Measurements from ENCODE around the gene ZNF483. TPM values are rescaled to one million over a fixed set of nuclear protein-coding genes. Genes with fewer than 3 reads are reported as not detected.
"Not testable (repeated sequence)": the region's sequence is repeated elsewhere in the genome, so short reads cannot be mapped to it uniquely, and the experiment has no call there.

ZNF483 gene
- total RNA-seq, 1 experiment from 2014 or later = 0.19 TPM

DNA sequence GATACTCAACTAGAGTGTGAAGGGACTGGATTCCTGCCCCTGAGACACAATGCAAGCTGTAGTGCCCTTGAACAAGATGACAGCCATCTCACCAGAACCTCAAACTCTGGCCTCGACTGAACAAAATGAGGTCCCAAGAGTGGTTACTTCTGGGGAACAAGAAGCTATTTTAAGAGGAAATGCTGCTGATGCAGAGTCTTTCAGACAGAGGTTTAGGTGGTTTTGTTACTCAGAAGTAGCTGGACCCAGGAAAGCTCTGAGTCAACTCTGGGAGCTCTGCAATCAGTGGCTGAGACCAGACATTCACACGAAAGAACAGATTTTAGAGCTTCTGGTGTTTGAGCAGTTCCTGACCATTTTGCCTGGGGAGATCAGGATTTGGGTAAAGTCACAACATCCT lies 2.4 kb downstream of the ZNF483 start:
- no peaks in the 10 kb centered on the region for H3K9me2 ChIP-seq (replicated peaks; ENCODE audit: insufficient read depth, low read length)
- no peaks in the 10 kb centered on the region for H3K36me3 ChIP-seq (ENCODE audit: insufficient read depth, low read length)
- H3K4me3 ChIP-seq (ENCODE audit: low read length) = no peak overlapping the region
- no peak overlapping the region for H2AFZ ChIP-seq (ENCODE audit: low read length)
- H3K27ac ChIP-seq (ENCODE audit: low read length) = no peak overlapping the region
- H3K9ac ChIP-seq (ENCODE audit: low read length) = no peak overlapping the region
- H4K20me1 ChIP-seq (ENCODE audit: insufficient read depth, low read depth, low read length) = no peaks in the 10 kb centered on the region
- H3K9me3 ChIP-seq (ENCODE audit: low read length) = no peaks in the 10 kb centered on the region
- H3K27me3 ChIP-seq (ENCODE audit: low read length) = no peaks in the 10 kb centered on the region
- no peaks in the 10 kb centered on the region for H3K79me2 ChIP-seq (ENCODE audit: low read length)
- H3K4me1 ChIP-seq (ENCODE audit: low read length) = no peaks in the 10 kb centered on the region
- DNase-seq = no peak
- H3K4me2 ChIP-seq (ENCODE audit: low read depth, low read length, poor library complexity, severe bottlenecking) = no peak overlapping the region

DNA sequence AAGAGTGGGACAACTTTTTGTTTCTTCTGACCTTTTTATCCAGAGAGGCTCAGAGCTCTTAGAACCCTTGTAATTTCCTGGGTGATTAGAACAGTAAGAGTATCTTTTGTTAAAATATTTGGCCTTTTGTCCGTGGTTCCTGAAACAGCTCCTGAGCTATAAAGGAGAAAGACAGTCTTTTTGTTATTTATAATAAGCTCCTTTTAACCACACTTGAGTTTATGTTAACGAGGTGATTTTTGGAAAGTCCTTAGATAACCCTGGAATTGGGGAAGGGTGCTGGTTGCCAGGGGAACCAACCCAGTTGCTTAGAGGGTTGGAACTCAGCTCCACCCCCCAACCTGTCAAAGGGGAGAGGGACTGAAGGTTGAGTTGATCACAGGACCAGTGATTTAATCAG lies 4.8 kb downstream of the ZNF483 start:
- Histone ChIP-seq H3K4me3 (ENCODE audit: low read length) (no peak overlapping the region), H3K4me2 (ENCODE audit: low read depth, low read length, poor library complexity, severe bottlenecking) (no peak overlapping the region), H3K36me3 (ENCODE audit: insufficient read depth, low read length) (no peaks in the 10 kb centered on the region), H3K9me3 (ENCODE audit: low read length) (no peaks in the 10 kb centered on the region), H4K20me1 (ENCODE audit: insufficient read depth, low read depth, low read length) (no peaks in the 10 kb centered on the region), H3K4me1 (ENCODE audit: low read length) (no peaks in the 10 kb centered on the region), H2AFZ (ENCODE audit: low read length) (no peak overlapping the region), H3K27ac (ENCODE audit: low read length) (no peak overlapping the region), H3K9ac (ENCODE audit: low read length) (no peak overlapping the region), H3K9me2 (replicated peaks; ENCODE audit: insufficient read depth, low read length) (no peaks in the 10 kb centered on the region), H3K79me2 (ENCODE audit: low read length) (no peaks in the 10 kb centered on the region), H3K27me3 (ENCODE audit: low read length) (no peaks in the 10 kb centered on the region)
- no peak for DNase-seq

DNA sequence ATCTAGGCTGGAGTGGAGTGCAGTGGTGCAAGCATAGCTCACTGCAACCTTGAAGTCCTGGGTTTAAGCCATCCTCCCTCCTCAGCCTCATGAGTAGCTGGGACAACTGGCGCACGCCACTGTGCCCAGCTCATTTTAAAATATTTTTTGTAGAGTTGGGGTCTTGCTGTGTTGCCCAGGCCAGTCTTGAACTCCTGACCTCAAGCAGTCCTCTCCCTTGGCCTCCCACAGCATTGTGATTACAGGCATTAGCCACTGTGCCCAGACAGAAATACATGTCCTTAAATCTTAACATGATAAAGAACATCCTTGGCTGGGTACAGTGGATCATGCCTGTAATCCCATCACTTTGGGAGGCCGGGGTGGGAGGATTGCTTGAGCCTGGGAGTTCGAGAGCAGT lies 6.7 kb downstream of the ZNF483 start:
- H3K4me2 ChIP-seq (ENCODE audit: low read depth, low read length, poor library complexity, severe bottlenecking) = no peak overlapping the region
- H3K9me3 ChIP-seq (ENCODE audit: low read length) = no peaks in the 10 kb centered on the region
- no peaks in the 10 kb centered on the region for H3K27me3 ChIP-seq (ENCODE audit: low read length)
- H3K27ac ChIP-seq (ENCODE audit: low read length) = no peak overlapping the region
- H2AFZ ChIP-seq (ENCODE audit: low read length) = no peak overlapping the region
- H3K36me3 ChIP-seq (ENCODE audit: insufficient read depth, low read length) = no peaks in the 10 kb centered on the region
- no peaks in the 10 kb centered on the region for H3K79me2 ChIP-seq (ENCODE audit: low read length)
- no peak for DNase-seq
- no peaks in the 10 kb centered on the region for H3K4me1 ChIP-seq (ENCODE audit: low read length)
- H3K9me2 ChIP-seq (replicated peaks; ENCODE audit: insufficient read depth, low read length) = no peaks in the 10 kb centered on the region
- H3K9ac ChIP-seq (ENCODE audit: low read length) = no peak overlapping the region
- H4K20me1 ChIP-seq (ENCODE audit: insufficient read depth, low read depth, low read length) = no peaks in the 10 kb centered on the region
- H3K4me3 ChIP-seq (ENCODE audit: low read length) = no peak overlapping the region

GRCh38 chr9:111533099-111533790 lies 8.3 kb downstream of the ZNF483 start:
- no peaks in the 10 kb centered on the region for H3K9me2 ChIP-seq (replicated peaks; ENCODE audit: insufficient read depth, low read length)
- H3K27ac ChIP-seq (ENCODE audit: low read length) = no peak overlapping the region
- H3K79me2 ChIP-seq (ENCODE audit: low read length) = no peaks in the 10 kb centered on the region
- H3K4me1 ChIP-seq (ENCODE audit: low read length) = no peaks in the 10 kb centered on the region
- DNase-seq = no peak
- no peaks in the 10 kb centered on the region for H3K36me3 ChIP-seq (ENCODE audit: insufficient read depth, low read length)
- H3K9me3 ChIP-seq (ENCODE audit: low read length) = no peaks in the 10 kb centered on the region
- H3K4me3 ChIP-seq (ENCODE audit: low read length) = no peak overlapping the region
- H4K20me1 ChIP-seq (ENCODE audit: insufficient read depth, low read depth, low read length) = no peaks in the 10 kb centered on the region
- no peak overlapping the region for H3K4me2 ChIP-seq (ENCODE audit: low read depth, low read length, poor library complexity, severe bottlenecking)
- H2AFZ ChIP-seq (ENCODE audit: low read length) = no peak overlapping the region
- no peaks in the 10 kb centered on the region for H3K27me3 ChIP-seq (ENCODE audit: low read length)
- H3K9ac ChIP-seq (ENCODE audit: low read length) = no peak overlapping the region

DNA sequence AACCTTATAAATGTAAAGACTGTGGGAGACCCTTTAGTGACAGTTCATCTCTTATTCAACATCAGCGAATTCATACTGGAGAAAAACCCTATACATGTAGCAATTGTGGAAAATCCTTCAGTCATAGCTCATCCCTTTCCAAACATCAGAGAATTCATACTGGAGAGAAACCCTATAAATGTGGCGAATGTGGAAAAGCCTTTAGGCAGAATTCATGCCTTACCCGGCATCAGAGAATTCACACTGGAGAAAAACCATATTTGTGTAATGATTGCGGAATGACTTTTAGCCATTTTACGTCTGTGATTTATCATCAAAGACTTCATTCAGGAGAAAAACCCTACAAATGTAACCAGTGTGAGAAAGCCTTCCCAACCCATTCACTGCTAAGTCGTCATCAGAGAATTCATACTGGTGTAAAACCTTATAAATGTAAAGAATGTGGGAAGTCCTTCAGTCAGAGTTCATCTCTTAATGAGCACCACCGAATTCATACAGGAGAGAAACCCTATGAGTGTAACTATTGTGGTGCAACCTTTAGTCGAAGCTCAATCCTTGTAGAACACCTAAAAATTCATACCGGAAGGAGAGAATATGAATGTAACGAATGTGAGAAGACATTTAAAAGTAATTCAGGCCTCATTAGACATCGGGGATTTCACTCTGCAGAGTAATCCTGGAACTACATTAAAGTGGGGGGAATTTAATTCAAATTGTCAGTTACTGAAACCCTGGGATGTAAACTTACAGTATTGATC lies 17.7 kb downstream of the ZNF483 start:
- Histone ChIP-seq H3K4me3 (ENCODE audit: low read length) (no peak overlapping the region), H3K9me2 (replicated peaks; ENCODE audit: insufficient read depth, low read length) (no peaks in the 10 kb centered on the region), H3K27ac (ENCODE audit: low read length) (no peak overlapping the region), H3K4me2 (ENCODE audit: low read depth, low read length, poor library complexity, severe bottlenecking) (no peak overlapping the region), H2AFZ (ENCODE audit: low read length) (no peak overlapping the region), H3K9ac (ENCODE audit: low read length) (no peak overlapping the region), H3K9me3 (ENCODE audit: low read length) (peaks cover 49% of the 10 kb centered on the region), H3K79me2 (ENCODE audit: low read length) (no peaks in the 10 kb centered on the region), H3K36me3 (ENCODE audit: insufficient read depth, low read length) (no peaks in the 10 kb centered on the region), H4K20me1 (ENCODE audit: insufficient read depth, low read depth, low read length) (no peaks in the 10 kb centered on the region), H3K27me3 (ENCODE audit: low read length) (no peaks in the 10 kb centered on the region), H3K4me1 (ENCODE audit: low read length) (no peaks in the 10 kb centered on the region)
- DNase-seq = no peak

DNA sequence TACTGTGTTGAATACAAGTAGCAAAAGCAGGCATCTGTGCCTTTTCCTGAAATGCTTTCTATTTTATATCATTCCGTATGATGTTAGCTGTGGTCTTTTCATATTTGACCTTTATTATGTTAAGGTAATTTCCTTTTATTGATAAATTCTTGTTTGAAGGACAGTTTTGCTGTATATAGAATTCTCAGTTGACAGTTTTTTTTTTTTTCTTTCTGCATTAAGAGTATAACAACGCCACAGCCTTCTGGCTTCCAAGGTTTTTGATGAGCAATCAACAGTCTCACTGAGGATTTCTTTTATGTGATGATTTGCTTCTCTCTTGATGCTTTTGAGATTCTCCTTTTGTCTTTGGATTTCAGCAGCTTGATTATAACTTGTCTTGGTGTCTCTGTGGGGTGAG lies 23.6 kb downstream of the ZNF483 start:
- Histone ChIP-seq H3K9me2 (replicated peaks; ENCODE audit: insufficient read depth, low read length) (no peaks in the 10 kb centered on the region), H3K9me3 (ENCODE audit: low read length) (peaks cover 31% of the 10 kb centered on the region), H3K4me3 (ENCODE audit: low read length) (no peak overlapping the region), H2AFZ (ENCODE audit: low read length) (no peak overlapping the region), H3K27ac (ENCODE audit: low read length) (no peak overlapping the region), H3K4me1 (ENCODE audit: low read length) (no peaks in the 10 kb centered on the region), H3K4me2 (ENCODE audit: low read depth, low read length, poor library complexity, severe bottlenecking) (no peak overlapping the region), H3K9ac (ENCODE audit: low read length) (no peak overlapping the region), H4K20me1 (ENCODE audit: insufficient read depth, low read depth, low read length) (no peaks in the 10 kb centered on the region), H3K79me2 (ENCODE audit: low read length) (no peaks in the 10 kb centered on the region), H3K36me3 (ENCODE audit: insufficient read depth, low read length) (no peaks in the 10 kb centered on the region), H3K27me3 (ENCODE audit: low read length) (no peaks in the 10 kb centered on the region)
- no peak for DNase-seq

DNA sequence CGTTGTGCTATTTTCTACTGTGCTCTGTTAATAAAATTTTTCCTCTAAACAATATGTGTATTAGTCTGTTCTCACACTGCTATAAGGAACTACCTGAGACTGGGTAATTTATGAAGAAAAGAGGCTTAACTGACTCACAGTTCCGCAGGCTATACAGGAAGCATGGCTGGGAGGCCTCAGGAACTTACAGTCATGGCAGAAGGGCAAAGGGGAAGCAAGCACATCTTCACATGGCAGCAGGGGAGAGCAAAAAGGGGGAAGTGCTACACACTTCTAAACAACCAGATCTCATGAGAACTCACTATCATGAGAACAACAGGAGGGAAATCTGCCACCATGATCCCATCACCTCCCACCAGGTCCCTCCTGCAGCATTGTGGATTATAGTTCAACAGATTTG lies 30.4 kb downstream of the ZNF483 start:
- not testable (repeated sequence) for H4K20me1 ChIP-seq (ENCODE audit: insufficient read depth, low read depth, low read length); DNase-seq; H2AFZ ChIP-seq (ENCODE audit: low read length); H3K4me3 ChIP-seq (ENCODE audit: low read length); H3K9me3 ChIP-seq (ENCODE audit: low read length); H3K79me2 ChIP-seq (ENCODE audit: low read length); H3K4me1 ChIP-seq (ENCODE audit: low read length); H3K9ac ChIP-seq (ENCODE audit: low read length); H3K27ac ChIP-seq (ENCODE audit: low read length); H3K36me3 ChIP-seq (ENCODE audit: insufficient read depth, low read length); H3K4me2 ChIP-seq (ENCODE audit: low read depth, low read length, poor library complexity, severe bottlenecking); H3K9me2 ChIP-seq (replicated peaks; ENCODE audit: insufficient read depth, low read length); H3K27me3 ChIP-seq (ENCODE audit: low read length)

DNA sequence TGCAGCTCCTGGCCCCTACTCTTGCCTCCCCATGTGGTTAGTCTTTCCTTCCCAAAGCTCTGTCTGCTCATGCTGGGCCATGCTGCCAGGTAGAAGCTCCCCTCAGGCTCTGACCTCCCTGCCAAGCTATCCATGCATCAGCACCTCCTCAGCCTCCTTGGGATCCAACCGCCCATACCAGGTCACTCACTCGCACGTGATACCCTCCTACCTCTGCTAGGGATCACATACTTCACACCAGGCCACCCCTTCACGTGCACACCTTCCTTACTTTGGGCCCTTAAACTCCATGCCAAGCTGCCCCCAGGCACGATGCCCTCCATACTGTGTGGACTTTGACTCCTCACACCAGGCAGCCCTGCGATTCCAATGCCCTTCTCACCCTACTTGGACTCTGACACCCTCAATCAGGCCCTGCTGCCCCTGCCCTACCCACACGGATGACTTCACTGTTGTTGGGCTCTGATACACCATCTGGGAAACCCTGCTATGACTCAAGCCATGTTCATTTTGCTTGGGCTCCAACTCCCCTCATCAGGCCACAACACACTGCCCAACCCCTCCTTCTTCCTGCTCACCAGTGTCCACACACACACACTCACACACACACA lies 34.1 kb downstream of the ZNF483 start:
- no peaks in the 10 kb centered on the region for H3K9me2 ChIP-seq (replicated peaks; ENCODE audit: insufficient read depth, low read length)
- no peaks in the 10 kb centered on the region for H3K79me2 ChIP-seq (ENCODE audit: low read length)
- no peak overlapping the region for H3K27ac ChIP-seq (ENCODE audit: low read length)
- no peak overlapping the region for H3K9ac ChIP-seq (ENCODE audit: low read length)
- H3K27me3 ChIP-seq (ENCODE audit: low read length) = no peaks in the 10 kb centered on the region
- H3K4me1 ChIP-seq (ENCODE audit: low read length) = no peaks in the 10 kb centered on the region
- no peaks in the 10 kb centered on the region for H3K36me3 ChIP-seq (ENCODE audit: insufficient read depth, low read length)
- no peak overlapping the region for H3K4me3 ChIP-seq (ENCODE audit: low read length)
- no peak for DNase-seq
- H4K20me1 ChIP-seq (ENCODE audit: insufficient read depth, low read depth, low read length) = no peaks in the 10 kb centered on the region
- H3K4me2 ChIP-seq (ENCODE audit: low read depth, low read length, poor library complexity, severe bottlenecking) = no peak overlapping the region
- no peak overlapping the region for H2AFZ ChIP-seq (ENCODE audit: low read length)
- 0 out of 2 replicates have a peak, but pooled peaks cover 5% of the 10 kb centered on the region for H3K9me3 ChIP-seq (ENCODE audit: low read length)
